DOHH2 (cell line): ENCODE measurements around the gene KRTAP9-2.
"Not testable (repeated sequence)": the region's sequence is repeated elsewhere in the genome, so short reads cannot be mapped to it uniquely, and the experiment has no call there.

Experiments
- H3F3A ChIP-seq: fragments of 200-600 bp; sonication (generic), shearing (Covaris generic); 2 replicates; pipeline ENCODE4 v1.6.0; 2016; ENCODE audit warnings: antibody characterized with exemption, mild to moderate bottlenecking; ENCODE audit not compliant: control insufficient read depth, insufficient read depth
- H3K27ac ChIP-seq: fragments of 200-600 bp; sonication (generic); 2 replicates; pipeline ENCODE4 v1.5.1; 2014; ENCODE audit warnings: low read depth, mild to moderate bottlenecking, low read length, moderate library complexity
- H3K27me3 ChIP-seq: fragments of 200-600 bp; sonication (generic); 2 replicates; pipeline ENCODE4 v1.6.1; 2014; ENCODE audit warnings: mild to moderate bottlenecking, low read length, mixed read lengths; ENCODE audit not compliant: control insufficient read depth
- H3K36me3 ChIP-seq: fragments of 200-600 bp; sonication (generic); 2 replicates; pipeline ENCODE4 v1.6.1; 2014; ENCODE audit warnings: mild to moderate bottlenecking, low read length, moderate library complexity, mixed read lengths; ENCODE audit not compliant: control insufficient read depth
- H3K4me1 ChIP-seq: fragments of 200-600 bp; sonication (generic); 2 replicates; pipeline ENCODE4 v1.6.1; 2014; ENCODE audit warnings: mild to moderate bottlenecking, low read length, mixed read lengths; ENCODE audit not compliant: control insufficient read depth
- H3K4me2 ChIP-seq: fragments of 200-600 bp; sonication (generic); 2 replicates; pipeline ENCODE4 v1.6.0; 2014; ENCODE audit warnings: mild to moderate bottlenecking, low read length, moderate library complexity
- H3K4me3 ChIP-seq: fragments of 200-600 bp; sonication (generic); 2 replicates; pipeline ENCODE4 v1.5.1; 2014; ENCODE audit warnings: mild to moderate bottlenecking, low read length, mixed read lengths
- H3K79me2 ChIP-seq: fragments of 200-600 bp; sonication (generic); 2 replicates; pipeline ENCODE4 v1.6.1; 2014; ENCODE audit warnings: mild to moderate bottlenecking, low read length, mixed read lengths; ENCODE audit not compliant: control insufficient read depth
- H3K9me2 ChIP-seq: fragments of 200-600 bp; sonication (generic); replicated peaks from 2 replicates; pipeline ENCODE4 v1.6.1; 2014; ENCODE audit warnings: mild to moderate bottlenecking, low read length, mixed read lengths; ENCODE audit not compliant: control insufficient read depth
- H3K9me3 ChIP-seq: fragments of 200-600 bp; sonication (generic); 2 replicates; pipeline ENCODE4 v1.6.1; 2014; ENCODE audit warnings: antibody characterized with exemption, low read length, mixed read lengths; ENCODE audit not compliant: control insufficient read depth, insufficient read depth
- H4K20me1 ChIP-seq: fragments of 200-600 bp; sonication (generic); 2 replicates; pipeline ENCODE4 v1.6.0; 2014; ENCODE audit warnings: low read depth, mild to moderate bottlenecking, antibody characterized with exemption, low read length, moderate library complexity; ENCODE audit not compliant: control insufficient read depth, insufficient read depth
- CTCF ChIP-seq: fragments of 200-600 bp; sonication (generic); IDR thresholded peaks from one replicate; pipeline ENCODE4 v1.5.1; 2014; ENCODE audit warnings: antibody characterized with exemption, mild to moderate bottlenecking, low read depth, low read length; ENCODE audit not compliant: poor library complexity, severe bottlenecking
- EZH2phosphoT487 ChIP-seq: fragments of 200-600 bp; sonication (generic); IDR thresholded peaks from 2 replicates; pipeline ENCODE4 v1.6.1; 2017; ENCODE audit warnings: borderline replicate concordance, mild to moderate bottlenecking, antibody characterized with exemption, low read length, moderate library complexity, mixed read lengths

KRTAP9-2 gene

GRCh38 chr17:41231731-41232130 is 5.3 kb downstream of the KRTAP9-2 start:
- H3F3A ChIP-seq, result no peaks in the 10 kb centered on the region
- H4K20me1 ChIP-seq, result no peaks in the 10 kb centered on the region
- H3K36me3 ChIP-seq, result no peaks in the 10 kb centered on the region
- no peaks in the 10 kb centered on the region for H3K79me2 ChIP-seq
- no peak overlapping the region for H3K4me2 ChIP-seq
- no peaks in the 10 kb centered on the region for H3K9me2 ChIP-seq
- no peaks in the 10 kb centered on the region for H3K9me3 ChIP-seq
- no peaks in the 10 kb centered on the region for H3K4me1 ChIP-seq
- peaks cover 5% of the 10 kb centered on the region for H3K27me3 ChIP-seq
- no peak overlapping the region for H3K4me3 ChIP-seq
- TF ChIP-seq CTCF, result no peak
- no peak for TF ChIP-seq EZH2phosphoT487
- H3K27ac ChIP-seq, result no peak overlapping the region

DNA sequence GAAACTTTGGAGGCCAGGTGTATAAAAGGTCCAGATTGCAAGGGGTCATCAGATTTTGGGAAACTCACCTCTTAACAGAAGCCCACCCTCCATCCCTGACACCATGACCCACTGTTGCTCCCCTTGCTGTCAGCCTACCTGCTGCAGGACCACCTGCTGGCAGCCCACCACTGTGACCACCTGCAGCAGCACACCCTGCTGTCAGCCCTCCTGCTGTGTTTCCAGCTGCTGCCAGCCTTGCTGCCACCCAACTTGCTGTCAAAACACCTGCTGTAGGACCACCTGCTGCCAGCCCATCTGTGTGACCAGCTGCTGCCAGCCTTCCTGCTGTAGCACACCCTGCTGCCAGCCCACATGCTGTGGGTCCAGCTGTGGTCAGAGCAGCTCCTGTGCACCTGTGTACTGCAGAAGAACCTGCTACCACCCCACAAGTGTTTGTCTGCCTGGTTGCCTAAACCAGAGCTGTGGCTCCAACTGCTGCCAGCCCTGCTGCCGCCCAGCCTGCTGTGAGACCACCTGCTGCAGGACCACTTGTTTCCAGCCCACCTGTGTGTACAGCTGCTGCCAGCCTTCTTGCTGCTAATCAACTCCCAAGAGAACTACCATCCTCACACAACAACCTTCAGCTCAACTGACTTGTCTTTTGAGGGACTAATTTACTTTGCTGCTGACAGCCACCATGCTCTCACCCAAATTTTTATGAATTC is 6.1 kb downstream of the KRTAP9-2 start, which contains the start of gene KRTAP9-3:
KRTAP9-3 (plus strand) TSS at position 51 of the 707 bp plus-strand sequence; CDS start at position 104, 53 bp downstream.
- H3K36me3 ChIP-seq, H3K9me3 ChIP-seq, H3K9me2 ChIP-seq, H3K79me2 ChIP-seq, H4K20me1 ChIP-seq, H3K4me3 ChIP-seq, H3K4me1 ChIP-seq, H3F3A ChIP-seq, H3K27me3 ChIP-seq, H3K4me2 ChIP-seq, H3K27ac ChIP-seq: not testable (repeated sequence)

GRCh38 chr17:41237116-41237515 is 10.7 kb downstream of the KRTAP9-2 start:
- H3K9me2 ChIP-seq, H3K79me2 ChIP-seq, H4K20me1 ChIP-seq, H3K9me3 ChIP-seq, H3K27me3 ChIP-seq, H3K4me1 ChIP-seq, H3K36me3 ChIP-seq, H3K4me3 ChIP-seq, H3K4me2 ChIP-seq, H3F3A ChIP-seq, H3K27ac ChIP-seq: not testable (repeated sequence)

DNA sequence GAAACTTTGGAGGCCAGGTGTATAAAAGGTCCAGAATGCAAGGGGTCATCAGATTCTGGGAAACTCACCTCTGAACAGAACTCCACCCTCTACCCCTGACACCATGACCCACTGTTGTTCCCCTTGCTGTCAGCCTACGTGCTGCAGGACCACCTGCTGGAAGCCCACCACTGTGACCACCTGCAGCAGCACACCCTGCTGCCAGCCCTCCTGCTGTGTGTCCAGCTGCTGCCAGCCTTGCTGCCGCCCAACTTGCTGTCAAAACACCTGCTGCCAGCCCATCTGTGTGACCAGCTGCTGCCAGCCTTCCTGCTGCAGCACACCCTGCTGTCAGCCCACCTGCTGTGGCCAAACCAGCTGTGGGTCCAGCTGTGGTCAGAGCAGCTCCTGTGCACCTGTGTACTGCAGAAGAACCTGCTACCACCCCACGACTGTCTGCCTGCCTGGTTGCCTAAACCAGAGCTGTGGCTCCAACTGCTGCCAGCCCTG is 11.5 kb downstream of the KRTAP9-2 start, which contains the start of gene KRTAP9-8:
KRTAP9-8 (plus strand) TSS at position 51 of the 489 bp plus-strand sequence; CDS start at position 104, 53 bp downstream.
- not testable (repeated sequence) for H3K27me3 ChIP-seq, H3K36me3 ChIP-seq, H3K4me2 ChIP-seq, H4K20me1 ChIP-seq, H3K4me3 ChIP-seq, H3K9me3 ChIP-seq, H3K27ac ChIP-seq, H3K4me1 ChIP-seq, H3F3A ChIP-seq, H3K79me2 ChIP-seq, H3K9me2 ChIP-seq

- H4K20me1 ChIP-seq, H3K4me1 ChIP-seq, H3K4me2 ChIP-seq, H3K9me3 ChIP-seq, H3K36me3 ChIP-seq, H3K27ac ChIP-seq, H3K9me2 ChIP-seq, H3F3A ChIP-seq, H3K4me3 ChIP-seq, H3K79me2 ChIP-seq, H3K27me3 ChIP-seq: not testable (repeated sequence)
These were observed 20.7 kb downstream of the KRTAP9-2 start for GRCh38 chr17:41246995-41247787.

- not testable (repeated sequence) for H3F3A ChIP-seq, H3K79me2 ChIP-seq, H3K27ac ChIP-seq, H3K9me3 ChIP-seq, H3K9me2 ChIP-seq, H4K20me1 ChIP-seq, H3K27me3 ChIP-seq, H3K4me2 ChIP-seq, H3K36me3 ChIP-seq, H3K4me3 ChIP-seq, H3K4me1 ChIP-seq
These were observed 23.3 kb downstream of the KRTAP9-2 start, which contains the start of gene KRTAP9-4 for GRCh38 chr17:41249637-41250240. TSS of gene KRTAP9-4 (plus strand) at chr17:41249687. CDS start at chr17:41249721, 34 bp downstream.
